GM23338 (cell line): Measurements from ENCODE around the gene MYH10. TPM values are rescaled to one million over a fixed set of nuclear protein-coding genes. Genes with fewer than 3 reads are reported as not detected.

Experiments
- ATAC-seq: fragments of 200-7000 bp; cut with Tn5 transposase; 3 replicates; pipeline ENCODE4 v1.9.1; 2020
- DNase-seq: peaks from one replicate; pipeline ENCODE4 v3.0.0-alpha.2; 2015; ENCODE audit warnings: low spot score
- H2AFZ ChIP-seq: fragments of 200-600 bp; sonication (generic); 2 replicates; pipeline ENCODE4 v1.8.0; 2016; ENCODE audit warnings: antibody characterized with exemption, mild to moderate bottlenecking, moderate library complexity
- H3F3A ChIP-seq: fragments of 200-600 bp; sonication (generic); replicated peaks from 2 replicates; pipeline ENCODE4 v1.8.0; 2017; ENCODE audit warnings: antibody characterized with exemption, mixed run types, low read depth
- H3K27ac ChIP-seq: fragments of 200-600 bp; sonication (generic); 2 replicates; pipeline ENCODE4 v1.6.1; 2016; ENCODE audit warnings: low read depth
- H3K27me3 ChIP-seq: fragments of 200-600 bp; sonication (generic); 2 replicates; pipeline ENCODE4 v1.8.0; 2016; ENCODE audit warnings: mild to moderate bottlenecking, mixed run types, moderate library complexity; ENCODE audit not compliant: insufficient read depth
- H3K36me3 ChIP-seq: fragments of 200-600 bp; sonication (generic); 2 replicates; pipeline ENCODE4 v1.8.0; 2016; ENCODE audit warnings: mild to moderate bottlenecking; ENCODE audit not compliant: insufficient read depth
- H3K4me1 ChIP-seq: fragments of 200-600 bp; sonication (generic); 2 replicates; pipeline ENCODE4 v1.8.0; 2016; ENCODE audit warnings: mild to moderate bottlenecking, moderate library complexity; ENCODE audit not compliant: insufficient read depth
- H3K4me2 ChIP-seq: fragments of 200-600 bp; sonication (generic); 2 replicates; pipeline ENCODE4 v1.7.1; 2017; ENCODE audit warnings: mixed run types
- H3K4me3 ChIP-seq: fragments of 200-600 bp; sonication (generic); 2 replicates; pipeline ENCODE4 v1.6.1; 2016; ENCODE audit warnings: mixed run types
- H3K79me2 ChIP-seq: fragments of 200-600 bp; sonication (generic); replicated peaks from 2 replicates; pipeline ENCODE4 v1.8.0; 2017; ENCODE audit warnings: mild to moderate bottlenecking; ENCODE audit not compliant: insufficient read depth
- H3K9me2 ChIP-seq: fragments of 200-600 bp; sonication (generic); 2 replicates; pipeline ENCODE4 v1.8.0; 2017; ENCODE audit not compliant: insufficient read depth
- H4K20me1 ChIP-seq: fragments of 200-600 bp; sonication (generic); replicated peaks from 2 replicates; pipeline ENCODE4 v1.8.0; 2017; ENCODE audit warnings: mild to moderate bottlenecking; ENCODE audit not compliant: insufficient read depth
- H3K27ac Mint-ChIP-seq: 2 replicates; pipeline ENCODE4 v1.8.0; 2020; ENCODE audit warnings: inconsistent platforms, mild to moderate bottlenecking, moderate library complexity, mixed read lengths
- H3K27me3 Mint-ChIP-seq: 3 replicates; pipeline ENCODE4 v1.8.0; 2022; ENCODE audit warnings: low read depth, mild to moderate bottlenecking, moderate library complexity, mixed read lengths, inconsistent platforms; ENCODE audit not compliant: insufficient read depth, poor library complexity
- H3K36me3 Mint-ChIP-seq: 3 replicates; pipeline ENCODE4 v1.8.0; 2021; ENCODE audit warnings: low read depth, mild to moderate bottlenecking, inconsistent platforms, moderate library complexity, mixed read lengths
- H3K4me1 Mint-ChIP-seq: 3 replicates; pipeline ENCODE4 v1.8.0; 2020; ENCODE audit warnings: mild to moderate bottlenecking, inconsistent platforms, mixed read lengths
- H3K4me3 Mint-ChIP-seq: 3 replicates; pipeline ENCODE4 v1.8.0; 2021; ENCODE audit warnings: moderate library complexity, mild to moderate bottlenecking, inconsistent platforms, mixed read lengths
- H3K9me3 Mint-ChIP-seq: 3 replicates; pipeline ENCODE4 v1.8.0; 2020; ENCODE audit warnings: moderate library complexity, mild to moderate bottlenecking, inconsistent platforms, mixed read lengths
- CREB1 ChIP-seq: fragments of 250-450 bp; sonication (Bioruptor Pico); IDR thresholded peaks from 2 replicates; pipeline ENCODE4 v1.5.0; 2020; ENCODE audit warnings: low read depth, mild to moderate bottlenecking, moderate library complexity
- EZH2 ChIP-seq: fragments of 200-600 bp; sonication (generic); IDR thresholded peaks from one replicate; pipeline ENCODE4 v1.8.0; 2017; ENCODE audit warnings: antibody characterized with exemption, mild to moderate bottlenecking, low read depth; ENCODE audit not compliant: unreplicated experiment
- EZH2phosphoT487 ChIP-seq: fragments of 200-600 bp; sonication (generic); IDR thresholded peaks from one replicate; pipeline ENCODE4 v1.8.1; 2018; ENCODE audit warnings: antibody characterized with exemption; ENCODE audit not compliant: unreplicated experiment
- JUNB ChIP-seq: IDR thresholded peaks from one replicate; pipeline ENCODE4 v1.6.1; 2016; ENCODE audit warnings: antibody characterized with exemption; ENCODE audit not compliant: unreplicated experiment
- NANOG ChIP-seq: IDR thresholded peaks from 2 replicates; pipeline ENCODE4 v1.6.1; 2016; ENCODE audit warnings: antibody characterized with exemption, borderline replicate concordance
- POLR2AphosphoS5 ChIP-seq: IDR thresholded peaks from 2 replicates; pipeline ENCODE4 v1.6.1; 2016; ENCODE audit warnings: antibody characterized with exemption, low read depth
- STAT1 ChIP-seq: IDR thresholded peaks from one replicate; pipeline ENCODE4 v1.6.1; 2016; ENCODE audit warnings: antibody characterized with exemption; ENCODE audit not compliant: unreplicated experiment
- ZNF114 ChIP-seq: fragments of 250-450 bp; sonication (Bioruptor Pico); IDR thresholded peaks from 2 replicates; pipeline ENCODE4 v1.5.0; 2020; ENCODE audit warnings: mild to moderate bottlenecking, moderate library complexity
- ZNF331 ChIP-seq: fragments of 250-450 bp; sonication (Bioruptor Pico); IDR thresholded peaks from 2 replicates; pipeline ENCODE4 v1.5.0; 2020; ENCODE audit warnings: low read depth, mild to moderate bottlenecking, moderate library complexity
- polyA plus RNA-seq: library from polyadenylated mRNA; unstranded; fragments of >200 nt; fragmentation: Nextera tagmentation; extraction: Ambion mirVana; gene quantifications from 2 replicates; pipeline ENCODE4 v1.2.1, GENCODE V29; 2016
- total RNA-seq: library from RNA; depleted of rRNA; stranded (reverse); fragments of >200 nt; shearing (Covaris generic); gene quantifications from 2 replicates; pipeline ENCODE4 v1.2.3, GENCODE V29; 2014
- TF ChIP-seq, protein P1 (sequence below): fragments of 250-450 bp; sonication (Bioruptor Pico); IDR thresholded peaks from 2 replicates; pipeline ENCODE4 v1.5.0; 2020; ENCODE audit warnings: mild to moderate bottlenecking, moderate library complexity
- TF ChIP-seq, protein P2 (sequence below), 2 experiments: fragments of 200-600 bp in 1 of 2; sonication (generic) in 1 of 2; conservative IDR thresholded peaks; 2 replicates each; pipeline versions ENCODE4 v1.5.1 to v1.6.1; 2016 to 2017; ENCODE audit warnings: antibody characterized with exemption in 2 of 2, low read depth in 2 of 2, mild to moderate bottlenecking in 2 of 2, moderate library complexity in 1 of 2
- TF ChIP-seq, protein P3 (sequence below): IDR thresholded peaks from 2 replicates; pipeline ENCODE4 v1.6.1; 2016; ENCODE audit warnings: antibody characterized with exemption
- TF ChIP-seq, protein P4 (sequence below): IDR thresholded peaks from one replicate; pipeline ENCODE4 v1.6.1; 2018; ENCODE audit warnings: antibody characterized with exemption; ENCODE audit not compliant: unreplicated experiment

Gene MYH10
- total and polyA plus RNA-seq, 2 experiments from 2014 or later, result 89.5 to 230 TPM

DNA sequence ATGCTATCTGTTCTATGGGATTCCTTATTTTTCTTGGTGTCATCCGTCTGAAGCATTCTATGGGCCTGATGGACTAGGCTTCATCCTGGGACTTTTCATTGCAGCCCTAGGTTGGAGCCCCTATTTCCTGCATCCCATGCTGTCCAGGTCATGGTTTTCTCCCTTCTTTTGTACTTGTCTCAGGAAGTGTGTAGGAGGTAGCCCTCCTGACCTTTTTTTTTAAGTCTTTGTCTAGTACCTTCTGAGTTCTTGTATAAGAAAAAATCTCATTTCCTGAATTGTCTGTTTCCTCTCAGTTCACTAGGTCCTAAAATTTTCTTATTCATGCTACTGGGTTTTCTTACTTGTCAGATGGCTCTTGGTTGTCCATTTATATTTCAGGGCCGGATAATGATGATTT, 188.8 kb downstream of the MYH10 start:
- no peak overlapping the region for H3K27ac Mint-ChIP-seq
- Histone ChIP-seq H3K27me3 (no peaks in the 10 kb centered on the region), H3F3A (no peaks in the 10 kb centered on the region), H3K36me3 (no peaks in the 10 kb centered on the region), H3K9me2 (no peaks in the 10 kb centered on the region), H3K4me3 (no peak overlapping the region), H4K20me1 (peaks cover 5% of the 10 kb centered on the region; the same call in 1 of the 2 replicates), H3K4me1 (peaks cover 7% of the 10 kb centered on the region), H3K79me2 (peaks cover 67% of the 10 kb centered on the region), H3K4me2 (no peak overlapping the region), H2AFZ (no peak overlapping the region), H3K27ac (no peak overlapping the region)
- H3K4me3 Mint-ChIP-seq, result no peak overlapping the region
- peaks cover 4% of the 10 kb centered on the region; the same call in 2 of the 3 replicates for H3K4me1 Mint-ChIP-seq
- DNase-seq, result no peak
- peaks cover 2% of the 10 kb centered on the region for H3K27me3 Mint-ChIP-seq
- H3K36me3 Mint-ChIP-seq, result peaks cover 8% of the 10 kb centered on the region; the same call in 2 of the 3 replicates
- TF ChIP-seq NANOG (no peak), CREB1 (no peak), ZNF114 (CRISPR knock-in tag) (no peak), JUNB (no peak), ZNF331 (CRISPR knock-in tag) (no peak), STAT1 (no peak), POLR2AphosphoS5 (no peak), EZH2 (no peak), EZH2phosphoT487 (no peak)
- TF ChIP-seq, protein P1, sequence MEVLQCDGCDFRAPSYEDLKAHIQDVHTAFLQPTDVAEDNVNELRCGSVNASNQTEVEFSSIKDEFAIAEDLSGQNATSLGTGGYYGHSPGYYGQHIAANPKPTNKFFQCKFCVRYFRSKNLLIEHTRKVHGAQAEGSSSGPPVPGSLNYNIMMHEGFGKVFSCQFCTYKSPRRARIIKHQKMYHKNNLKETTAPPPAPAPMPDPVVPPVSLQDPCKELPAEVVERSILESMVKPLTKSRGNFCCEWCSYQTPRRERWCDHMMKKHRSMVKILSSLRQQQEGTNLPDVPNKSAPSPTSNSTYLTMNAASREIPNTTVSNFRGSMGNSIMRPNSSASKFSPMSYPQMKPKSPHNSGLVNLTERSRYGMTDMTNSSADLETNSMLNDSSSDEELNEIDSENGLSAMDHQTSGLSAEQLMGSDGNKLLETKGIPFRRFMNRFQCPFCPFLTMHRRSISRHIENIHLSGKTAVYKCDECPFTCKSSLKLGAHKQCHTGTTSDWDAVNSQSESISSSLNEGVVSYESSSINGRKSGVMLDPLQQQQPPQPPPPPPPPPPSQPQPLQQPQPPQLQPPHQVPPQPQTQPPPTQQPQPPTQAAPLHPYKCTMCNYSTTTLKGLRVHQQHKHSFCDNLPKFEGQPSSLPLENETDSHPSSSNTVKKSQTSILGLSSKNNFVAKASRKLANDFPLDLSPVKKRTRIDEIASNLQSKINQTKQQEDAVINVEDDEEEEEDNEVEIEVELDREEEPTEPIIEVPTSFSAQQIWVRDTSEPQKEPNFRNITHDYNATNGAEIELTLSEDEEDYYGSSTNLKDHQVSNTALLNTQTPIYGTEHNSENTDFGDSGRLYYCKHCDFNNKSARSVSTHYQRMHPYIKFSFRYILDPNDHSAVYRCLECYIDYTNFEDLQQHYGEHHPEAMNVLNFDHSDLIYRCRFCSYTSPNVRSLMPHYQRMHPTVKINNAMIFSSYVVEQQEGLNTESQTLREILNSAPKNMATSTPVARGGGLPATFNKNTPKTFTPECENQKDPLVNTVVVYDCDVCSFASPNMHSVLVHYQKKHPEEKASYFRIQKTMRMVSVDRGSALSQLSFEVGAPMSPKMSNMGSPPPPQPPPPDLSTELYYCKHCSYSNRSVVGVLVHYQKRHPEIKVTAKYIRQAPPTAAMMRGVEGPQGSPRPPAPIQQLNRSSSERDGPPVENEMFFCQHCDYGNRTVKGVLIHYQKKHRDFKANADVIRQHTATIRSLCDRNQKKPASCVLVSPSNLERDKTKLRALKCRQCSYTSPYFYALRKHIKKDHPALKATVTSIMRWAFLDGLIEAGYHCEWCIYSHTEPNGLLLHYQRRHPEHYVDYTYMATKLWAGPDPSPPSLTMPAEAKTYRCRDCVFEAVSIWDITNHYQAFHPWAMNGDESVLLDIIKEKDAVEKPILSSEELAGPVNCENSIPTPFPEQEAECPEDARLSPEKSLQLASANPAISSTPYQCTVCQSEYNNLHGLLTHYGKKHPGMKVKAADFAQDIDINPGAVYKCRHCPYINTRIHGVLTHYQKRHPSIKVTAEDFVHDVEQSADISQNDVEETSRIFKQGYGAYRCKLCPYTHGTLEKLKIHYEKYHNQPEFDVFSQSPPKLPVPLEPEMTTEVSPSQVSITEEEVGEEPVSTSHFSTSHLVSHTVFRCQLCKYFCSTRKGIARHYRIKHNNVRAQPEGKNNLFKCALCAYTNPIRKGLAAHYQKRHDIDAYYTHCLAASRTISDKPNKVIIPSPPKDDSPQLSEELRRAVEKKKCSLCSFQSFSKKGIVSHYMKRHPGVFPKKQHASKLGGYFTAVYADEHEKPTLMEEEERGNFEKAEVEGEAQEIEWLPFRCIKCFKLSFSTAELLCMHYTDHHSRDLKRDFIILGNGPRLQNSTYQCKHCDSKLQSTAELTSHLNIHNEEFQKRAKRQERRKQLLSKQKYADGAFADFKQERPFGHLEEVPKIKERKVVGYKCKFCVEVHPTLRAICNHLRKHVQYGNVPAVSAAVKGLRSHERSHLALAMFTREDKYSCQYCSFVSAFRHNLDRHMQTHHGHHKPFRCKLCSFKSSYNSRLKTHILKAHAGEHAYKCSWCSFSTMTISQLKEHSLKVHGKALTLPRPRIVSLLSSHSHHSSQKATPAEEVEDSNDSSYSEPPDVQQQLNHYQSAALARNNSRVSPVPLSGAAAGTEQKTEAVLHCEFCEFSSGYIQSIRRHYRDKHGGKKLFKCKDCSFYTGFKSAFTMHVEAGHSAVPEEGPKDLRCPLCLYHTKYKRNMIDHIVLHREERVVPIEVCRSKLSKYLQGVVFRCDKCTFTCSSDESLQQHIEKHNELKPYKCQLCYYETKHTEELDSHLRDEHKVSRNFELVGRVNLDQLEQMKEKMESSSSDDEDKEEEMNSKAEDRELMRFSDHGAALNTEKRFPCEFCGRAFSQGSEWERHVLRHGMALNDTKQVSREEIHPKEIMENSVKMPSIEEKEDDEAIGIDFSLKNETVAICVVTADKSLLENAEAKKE, result no peak
- TF ChIP-seq, protein P2, sequence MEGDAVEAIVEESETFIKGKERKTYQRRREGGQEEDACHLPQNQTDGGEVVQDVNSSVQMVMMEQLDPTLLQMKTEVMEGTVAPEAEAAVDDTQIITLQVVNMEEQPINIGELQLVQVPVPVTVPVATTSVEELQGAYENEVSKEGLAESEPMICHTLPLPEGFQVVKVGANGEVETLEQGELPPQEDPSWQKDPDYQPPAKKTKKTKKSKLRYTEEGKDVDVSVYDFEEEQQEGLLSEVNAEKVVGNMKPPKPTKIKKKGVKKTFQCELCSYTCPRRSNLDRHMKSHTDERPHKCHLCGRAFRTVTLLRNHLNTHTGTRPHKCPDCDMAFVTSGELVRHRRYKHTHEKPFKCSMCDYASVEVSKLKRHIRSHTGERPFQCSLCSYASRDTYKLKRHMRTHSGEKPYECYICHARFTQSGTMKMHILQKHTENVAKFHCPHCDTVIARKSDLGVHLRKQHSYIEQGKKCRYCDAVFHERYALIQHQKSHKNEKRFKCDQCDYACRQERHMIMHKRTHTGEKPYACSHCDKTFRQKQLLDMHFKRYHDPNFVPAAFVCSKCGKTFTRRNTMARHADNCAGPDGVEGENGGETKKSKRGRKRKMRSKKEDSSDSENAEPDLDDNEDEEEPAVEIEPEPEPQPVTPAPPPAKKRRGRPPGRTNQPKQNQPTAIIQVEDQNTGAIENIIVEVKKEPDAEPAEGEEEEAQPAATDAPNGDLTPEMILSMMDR (conservative IDR thresholded peaks at IDR 0.05; ENCODE audit: low read depth in 2 of 2), result no peak
- TF ChIP-seq, protein P3, sequence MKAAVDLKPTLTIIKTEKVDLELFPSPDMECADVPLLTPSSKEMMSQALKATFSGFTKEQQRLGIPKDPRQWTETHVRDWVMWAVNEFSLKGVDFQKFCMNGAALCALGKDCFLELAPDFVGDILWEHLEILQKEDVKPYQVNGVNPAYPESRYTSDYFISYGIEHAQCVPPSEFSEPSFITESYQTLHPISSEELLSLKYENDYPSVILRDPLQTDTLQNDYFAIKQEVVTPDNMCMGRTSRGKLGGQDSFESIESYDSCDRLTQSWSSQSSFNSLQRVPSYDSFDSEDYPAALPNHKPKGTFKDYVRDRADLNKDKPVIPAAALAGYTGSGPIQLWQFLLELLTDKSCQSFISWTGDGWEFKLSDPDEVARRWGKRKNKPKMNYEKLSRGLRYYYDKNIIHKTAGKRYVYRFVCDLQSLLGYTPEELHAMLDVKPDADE, result no peak
- TF ChIP-seq, protein P4, sequence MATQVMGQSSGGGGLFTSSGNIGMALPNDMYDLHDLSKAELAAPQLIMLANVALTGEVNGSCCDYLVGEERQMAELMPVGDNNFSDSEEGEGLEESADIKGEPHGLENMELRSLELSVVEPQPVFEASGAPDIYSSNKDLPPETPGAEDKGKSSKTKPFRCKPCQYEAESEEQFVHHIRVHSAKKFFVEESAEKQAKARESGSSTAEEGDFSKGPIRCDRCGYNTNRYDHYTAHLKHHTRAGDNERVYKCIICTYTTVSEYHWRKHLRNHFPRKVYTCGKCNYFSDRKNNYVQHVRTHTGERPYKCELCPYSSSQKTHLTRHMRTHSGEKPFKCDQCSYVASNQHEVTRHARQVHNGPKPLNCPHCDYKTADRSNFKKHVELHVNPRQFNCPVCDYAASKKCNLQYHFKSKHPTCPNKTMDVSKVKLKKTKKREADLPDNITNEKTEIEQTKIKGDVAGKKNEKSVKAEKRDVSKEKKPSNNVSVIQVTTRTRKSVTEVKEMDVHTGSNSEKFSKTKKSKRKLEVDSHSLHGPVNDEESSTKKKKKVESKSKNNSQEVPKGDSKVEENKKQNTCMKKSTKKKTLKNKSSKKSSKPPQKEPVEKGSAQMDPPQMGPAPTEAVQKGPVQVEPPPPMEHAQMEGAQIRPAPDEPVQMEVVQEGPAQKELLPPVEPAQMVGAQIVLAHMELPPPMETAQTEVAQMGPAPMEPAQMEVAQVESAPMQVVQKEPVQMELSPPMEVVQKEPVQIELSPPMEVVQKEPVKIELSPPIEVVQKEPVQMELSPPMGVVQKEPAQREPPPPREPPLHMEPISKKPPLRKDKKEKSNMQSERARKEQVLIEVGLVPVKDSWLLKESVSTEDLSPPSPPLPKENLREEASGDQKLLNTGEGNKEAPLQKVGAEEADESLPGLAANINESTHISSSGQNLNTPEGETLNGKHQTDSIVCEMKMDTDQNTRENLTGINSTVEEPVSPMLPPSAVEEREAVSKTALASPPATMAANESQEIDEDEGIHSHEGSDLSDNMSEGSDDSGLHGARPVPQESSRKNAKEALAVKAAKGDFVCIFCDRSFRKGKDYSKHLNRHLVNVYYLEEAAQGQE, result no peak
- no peaks in the 10 kb centered on the region for H3K9me3 Mint-ChIP-seq
- ATAC-seq, result no peak
